ENCODE measurements around the gene TEN1.

- TF ChIP-seq YY1 (IDR thresholded peaks at IDR 0.05; ENCODE audit: insufficient read depth, insufficient read length): no peak
- TF ChIP-seq ZNF274 (IDR thresholded peaks at IDR 0.05; ENCODE audit: low read depth, low read length): no peak
Measured at GRCh38 chr17:76013377-76013932, 34.4 kb downstream of the TEN1 start.
